ENCODE measurements around the gene CUTC. TPM values are rescaled to one million over a fixed set of nuclear protein-coding genes. Genes with fewer than 3 reads are reported as not detected.
"Not testable (repeated sequence)": the region's sequence is repeated elsewhere in the genome, so short reads cannot be mapped to it uniquely, and the experiment has no call there.

CUTC gene
- polyA plus RNA-seq, 1 donor, result 26.4 TPM

- Histone ChIP-seq H3K9me3 (ENCODE audit: control insufficient read depth, low read depth, low read length) (no peaks in the 10 kb centered on the region), H3K27me3 (ENCODE audit: control insufficient read depth, insufficient read depth, low read length) (no peaks in the 10 kb centered on the region), H3K4me1 (ENCODE audit: control insufficient read depth, insufficient read depth, low read length) (no peaks in the 10 kb centered on the region), H3K4me3 (ENCODE audit: low read length) (no peak overlapping the region), H3K27ac (ENCODE audit: low read length) (no peak overlapping the region), H3K36me3 (ENCODE audit: control insufficient read depth, insufficient read depth, low read length) (peaks cover 66% of the 10 kb centered on the region)
- no peak for DNase-seq
- WGBS (ENCODE audit: insufficient coverage, low lambda C conversion rate), result 100% methylated on average over 1 of the region's 1 CpG
Observed at GRCh38 chr10:99708428-99709012, 23.5 kb upstream of the CUTC start.

DNA sequence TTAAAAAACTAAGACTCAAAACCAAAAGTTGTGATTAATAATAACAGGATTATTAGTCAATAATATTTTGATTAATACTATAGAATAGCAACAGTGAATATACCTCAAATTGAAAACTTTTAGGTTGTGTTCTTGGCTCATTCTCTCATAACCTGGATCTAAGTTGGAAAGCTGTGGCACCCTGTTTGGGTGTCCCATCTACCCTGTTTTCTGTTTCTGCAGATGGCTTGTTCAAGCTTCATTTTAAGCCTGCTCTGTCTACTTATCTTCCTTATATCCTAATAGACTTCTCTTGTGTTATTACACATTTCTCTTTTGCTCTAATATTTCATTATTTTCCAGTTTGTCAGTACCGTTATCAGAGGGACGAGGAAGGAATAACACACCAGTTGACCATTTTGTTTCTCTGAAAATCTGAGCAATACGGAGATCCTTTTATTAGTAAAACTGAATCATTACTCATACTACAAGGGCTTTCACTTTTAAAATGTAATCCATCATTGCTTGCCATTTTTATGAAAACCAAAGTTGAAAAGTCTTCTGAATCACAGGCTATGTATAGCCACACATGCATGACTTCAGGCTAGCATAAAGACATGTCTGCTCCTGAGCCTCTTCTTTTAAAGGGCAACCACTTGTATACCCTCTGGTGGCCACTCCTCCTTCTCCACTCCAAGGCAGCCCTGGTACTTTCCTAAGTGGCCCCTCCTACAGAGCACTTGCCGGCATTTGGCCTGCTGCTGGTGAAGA, 22.4 kb upstream of the CUTC start:
- WGBS (ENCODE audit: insufficient coverage, low lambda C conversion rate), result 82% methylated on average over 3 of the region's 4 CpGs
- Histone ChIP-seq H3K27ac (ENCODE audit: low read length) (no peak overlapping the region), H3K27me3 (ENCODE audit: control insufficient read depth, insufficient read depth, low read length) (no peaks in the 10 kb centered on the region), H3K9me3 (ENCODE audit: control insufficient read depth, low read depth, low read length) (no peaks in the 10 kb centered on the region), H3K36me3 (ENCODE audit: control insufficient read depth, insufficient read depth, low read length) (peaks cover 58% of the 10 kb centered on the region), H3K4me3 (ENCODE audit: low read length) (no peak overlapping the region), H3K4me1 (ENCODE audit: control insufficient read depth, insufficient read depth, low read length) (no peaks in the 10 kb centered on the region)
- no peak for DNase-seq

DNA sequence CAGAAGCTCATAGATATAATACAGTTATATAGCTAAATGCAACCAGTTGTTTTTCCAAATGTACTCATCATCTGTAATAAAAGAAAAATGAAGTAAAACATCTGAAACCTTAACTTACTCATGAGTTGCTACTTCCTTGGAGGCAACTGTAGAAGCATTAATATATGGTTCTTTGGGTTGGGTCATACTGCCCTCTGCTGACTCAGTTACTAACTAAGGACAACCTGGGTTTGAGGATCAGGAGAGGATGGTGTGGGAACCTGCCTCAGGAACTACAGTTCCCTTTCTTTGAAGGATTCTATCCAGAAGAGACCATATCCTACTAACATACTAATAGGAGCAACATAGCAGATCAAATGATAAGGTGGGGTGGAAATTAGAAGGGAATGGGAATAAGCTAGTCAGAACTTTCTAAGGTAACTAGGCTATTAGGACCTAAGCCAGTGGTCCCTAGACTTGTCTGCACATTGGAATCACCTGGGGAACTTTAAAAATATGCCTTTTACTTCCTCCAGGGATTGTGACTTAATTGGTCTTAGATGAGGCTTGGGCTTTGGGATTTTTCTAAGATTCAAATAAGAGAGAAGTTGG, 20.8 kb upstream of the CUTC start:
- H3K36me3 ChIP-seq (ENCODE audit: control insufficient read depth, insufficient read depth, low read length), result peaks cover 53% of the 10 kb centered on the region
- no peak overlapping the region for H3K4me3 ChIP-seq (ENCODE audit: low read length)
- no peaks in the 10 kb centered on the region for H3K9me3 ChIP-seq (ENCODE audit: control insufficient read depth, low read depth, low read length)
- no peak overlapping the region for H3K27ac ChIP-seq (ENCODE audit: low read length)
- H3K4me1 ChIP-seq (ENCODE audit: control insufficient read depth, insufficient read depth, low read length), result no peaks in the 10 kb centered on the region
- DNase-seq, result peak; percentile 17 to 30
- no peaks in the 10 kb centered on the region for H3K27me3 ChIP-seq (ENCODE audit: control insufficient read depth, insufficient read depth, low read length)

DNA sequence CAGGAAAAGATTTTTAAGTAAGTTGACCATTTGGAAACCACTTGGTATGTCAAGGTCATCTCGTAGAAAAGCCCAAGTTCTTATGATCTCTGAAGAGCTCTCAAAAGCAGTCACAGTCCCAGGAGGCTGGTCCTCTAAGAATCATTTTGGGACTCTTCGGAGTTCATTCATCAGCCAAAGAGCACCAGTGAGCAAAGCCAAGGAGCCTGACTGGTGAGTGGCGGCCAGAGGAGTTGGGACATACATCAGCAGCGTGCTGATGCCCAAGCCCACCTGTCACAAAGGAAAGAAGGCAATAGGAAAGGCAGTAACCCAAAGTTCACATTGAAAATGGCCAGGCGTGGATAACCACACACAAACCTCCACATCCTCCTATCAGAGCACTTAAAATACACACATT, 17.6 kb upstream of the CUTC start:
- Histone ChIP-seq H3K36me3 (ENCODE audit: control insufficient read depth, insufficient read depth, low read length) (peaks cover 58% of the 10 kb centered on the region), H3K4me1 (ENCODE audit: control insufficient read depth, insufficient read depth, low read length) (no peaks in the 10 kb centered on the region), H3K27ac (ENCODE audit: low read length) (no peak overlapping the region), H3K9me3 (ENCODE audit: control insufficient read depth, low read depth, low read length) (no peaks in the 10 kb centered on the region), H3K27me3 (ENCODE audit: control insufficient read depth, insufficient read depth, low read length) (no peaks in the 10 kb centered on the region), H3K4me3 (ENCODE audit: low read length) (no peak overlapping the region)
- WGBS (ENCODE audit: insufficient coverage, low lambda C conversion rate), result 80% methylated on average over 1 of the region's 5 CpGs
- DNase-seq, result no peak

DNA sequence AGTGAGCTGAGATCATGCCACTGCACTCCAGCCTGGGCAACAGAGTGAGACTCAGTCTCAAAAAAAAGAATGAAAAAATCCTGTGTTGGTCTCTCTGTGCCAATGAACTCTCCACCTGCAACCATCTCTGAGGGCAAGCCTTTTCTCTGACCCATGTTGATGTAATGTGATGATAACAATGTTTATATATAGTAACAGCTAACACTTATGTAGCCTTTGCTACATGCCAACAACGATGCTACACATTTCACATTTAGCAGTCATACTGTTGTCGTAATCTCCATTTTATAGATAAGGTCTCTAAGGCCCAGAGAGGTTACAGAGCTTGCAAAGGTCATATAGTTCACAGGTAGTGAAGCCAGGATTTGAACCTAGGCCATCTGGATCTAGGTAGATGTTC, 11.6 kb upstream of the CUTC start:
- Histone ChIP-seq H3K27ac (ENCODE audit: low read length) (no peak overlapping the region), H3K27me3 (ENCODE audit: control insufficient read depth, insufficient read depth, low read length) (no peaks in the 10 kb centered on the region), H3K4me3 (ENCODE audit: low read length) (no peak overlapping the region), H3K4me1 (ENCODE audit: control insufficient read depth, insufficient read depth, low read length) (no peaks in the 10 kb centered on the region), H3K36me3 (ENCODE audit: control insufficient read depth, insufficient read depth, low read length) (peaks cover 76% of the 10 kb centered on the region), H3K9me3 (ENCODE audit: control insufficient read depth, low read depth, low read length) (no peaks in the 10 kb centered on the region)
- no CpG with 5 or more reads among the region's 2 CpGs for WGBS (ENCODE audit: insufficient coverage, low lambda C conversion rate)
- DNase-seq, result no peak

GRCh38 chr10:99730026-99730425, 2.0 kb upstream of the CUTC start:
- Histone ChIP-seq H3K4me1 (ENCODE audit: control insufficient read depth, insufficient read depth, low read length) (peaks cover 6% of the 10 kb centered on the region), H3K27ac (ENCODE audit: low read length) (no peak overlapping the region), H3K36me3 (ENCODE audit: control insufficient read depth, insufficient read depth, low read length) (peaks cover 24% of the 10 kb centered on the region), H3K27me3 (ENCODE audit: control insufficient read depth, insufficient read depth, low read length) (no peaks in the 10 kb centered on the region), H3K9me3 (ENCODE audit: control insufficient read depth, low read depth, low read length) (no peaks in the 10 kb centered on the region), H3K4me3 (ENCODE audit: low read length) (no peak overlapping the region)
- DNase-seq, result no peak
- WGBS (ENCODE audit: insufficient coverage, low lambda C conversion rate), result no CpG with 5 or more reads among the region's 1 CpG

DNA sequence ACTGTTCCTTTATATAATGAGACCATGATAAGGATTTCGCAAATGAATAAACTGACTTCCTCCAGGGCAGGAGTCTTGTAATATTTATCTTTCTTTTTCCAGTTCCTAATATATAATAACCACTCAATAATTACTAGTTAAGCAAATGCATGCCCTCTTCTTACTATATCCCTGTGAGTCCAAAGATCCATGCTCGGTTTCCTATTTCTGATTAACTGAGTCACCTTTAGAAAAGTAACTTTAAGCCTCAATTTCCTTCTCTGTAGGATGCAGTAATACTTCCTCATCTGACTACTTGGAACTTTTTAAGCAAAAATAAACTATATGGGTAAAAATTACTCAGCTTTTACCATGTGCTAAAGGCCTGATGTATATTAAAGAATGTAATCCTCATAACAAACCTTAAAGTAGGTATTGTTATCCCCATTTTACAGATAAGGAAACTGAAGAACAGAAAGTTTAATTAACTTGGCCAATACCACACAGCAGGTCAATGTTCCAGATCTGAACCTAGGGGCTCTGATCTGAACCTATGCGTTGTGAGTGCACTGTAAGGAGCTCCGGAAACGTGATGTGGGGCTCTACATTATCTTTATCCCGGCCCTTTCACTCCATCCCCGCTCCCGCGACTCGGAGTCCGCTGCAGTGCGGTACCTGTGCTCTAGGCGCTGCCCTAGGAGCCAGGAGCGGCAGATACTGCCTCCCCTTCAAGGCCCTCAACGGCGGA, 565 bp upstream of the CUTC start:
- H3K4me3 ChIP-seq (ENCODE audit: low read length), result peak overlapping the region; percentile 91
- H3K4me1 ChIP-seq (ENCODE audit: control insufficient read depth, insufficient read depth, low read length), result peaks cover 6% of the 10 kb centered on the region
- H3K36me3 ChIP-seq (ENCODE audit: control insufficient read depth, insufficient read depth, low read length), result peaks cover 15% of the 10 kb centered on the region
- 20% methylated on average over 1 of the region's 16 CpGs for WGBS (ENCODE audit: insufficient coverage, low lambda C conversion rate)
- H3K27me3 ChIP-seq (ENCODE audit: control insufficient read depth, insufficient read depth, low read length), result no peaks in the 10 kb centered on the region
- peak overlapping the region; percentile 92 for H3K27ac ChIP-seq (ENCODE audit: low read length)
- no peaks in the 10 kb centered on the region for H3K9me3 ChIP-seq (ENCODE audit: control insufficient read depth, low read depth, low read length)
- peak in 1 of 2 donors; percentile 56 for DNase-seq

DNA sequence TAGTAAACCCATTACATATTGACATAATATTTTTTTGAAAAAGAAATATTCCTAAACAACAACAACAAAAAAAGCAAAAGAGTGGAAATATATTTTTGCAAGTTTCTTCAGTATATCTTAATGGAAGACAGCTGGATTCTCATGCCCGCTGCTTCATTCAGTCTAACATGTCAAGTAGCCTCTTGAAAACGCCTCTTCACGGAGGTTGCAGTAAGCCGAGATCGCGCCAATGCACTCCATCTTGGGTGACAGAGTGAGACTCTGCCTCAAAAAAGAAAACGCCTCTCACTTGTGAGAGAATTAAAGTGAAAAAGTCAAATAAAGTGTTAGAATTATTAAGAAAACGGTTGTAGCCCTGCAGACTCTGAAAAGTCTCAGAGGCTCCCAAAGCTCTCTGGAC, 1.3 kb downstream of the CUTC start:
- Histone ChIP-seq H3K4me3 (ENCODE audit: low read length) (no peak overlapping the region), H3K27ac (ENCODE audit: low read length) (no peak overlapping the region), H3K4me1 (ENCODE audit: control insufficient read depth, insufficient read depth, low read length) (peaks cover 6% of the 10 kb centered on the region), H3K9me3 (ENCODE audit: control insufficient read depth, low read depth, low read length) (no peaks in the 10 kb centered on the region), H3K27me3 (ENCODE audit: control insufficient read depth, insufficient read depth, low read length) (no peaks in the 10 kb centered on the region), H3K36me3 (ENCODE audit: control insufficient read depth, insufficient read depth, low read length) (peaks cover 16% of the 10 kb centered on the region)
- WGBS (ENCODE audit: insufficient coverage, low lambda C conversion rate), result 96% methylated on average over 7 of the region's 8 CpGs
- no peak for DNase-seq

DNA sequence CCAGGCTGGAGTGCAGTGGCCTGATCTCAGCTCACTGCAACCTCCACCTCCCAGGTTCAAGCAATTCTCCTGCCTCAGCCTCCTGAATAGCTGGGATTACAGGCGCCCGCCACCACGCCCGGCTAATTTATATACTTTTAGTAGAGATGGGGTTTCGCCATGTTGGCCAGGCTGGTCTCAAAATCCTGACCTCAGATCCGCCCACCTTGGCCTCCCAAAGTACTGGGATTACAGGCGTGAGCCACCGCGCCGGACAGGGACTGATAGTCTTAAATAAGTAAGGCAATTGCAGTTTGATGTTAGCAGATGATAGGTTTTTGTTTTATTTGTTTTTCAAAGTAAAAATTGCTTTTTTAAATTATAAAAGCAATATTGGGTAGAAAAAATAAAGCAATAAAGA, 2.1 kb downstream of the CUTC start:
- H3K36me3 ChIP-seq (ENCODE audit: control insufficient read depth, insufficient read depth, low read length), result peaks cover 19% of the 10 kb centered on the region
- not testable (repeated sequence) for H3K4me1 ChIP-seq (ENCODE audit: control insufficient read depth, insufficient read depth, low read length); DNase-seq; H3K27me3 ChIP-seq (ENCODE audit: control insufficient read depth, insufficient read depth, low read length); H3K9me3 ChIP-seq (ENCODE audit: control insufficient read depth, low read depth, low read length); H3K27ac ChIP-seq (ENCODE audit: low read length); H3K4me3 ChIP-seq (ENCODE audit: low read length)
- WGBS (ENCODE audit: insufficient coverage, low lambda C conversion rate), result no CpG with 5 or more reads among the region's 10 CpGs

GRCh38 chr10:99740260-99740659, 8.2 kb downstream of the CUTC start:
- Histone ChIP-seq H3K4me3 (ENCODE audit: low read length) (no peak overlapping the region), H3K4me1 (ENCODE audit: control insufficient read depth, insufficient read depth, low read length) (no peaks in the 10 kb centered on the region), H3K27me3 (ENCODE audit: control insufficient read depth, insufficient read depth, low read length) (no peaks in the 10 kb centered on the region), H3K27ac (ENCODE audit: low read length) (no peak overlapping the region), H3K9me3 (ENCODE audit: control insufficient read depth, low read depth, low read length) (peaks cover 13% of the 10 kb centered on the region), H3K36me3 (ENCODE audit: control insufficient read depth, insufficient read depth, low read length) (peaks cover 57% of the 10 kb centered on the region)
- DNase-seq, result no peak
- WGBS (ENCODE audit: insufficient coverage, low lambda C conversion rate), result 100% methylated on average over 2 of the region's 2 CpGs
